ENCODE measurements around the gene GNB1.
"Not testable (repeated sequence)": the region's sequence is repeated elsewhere in the genome, so short reads cannot be mapped to it uniquely, and the experiment has no call there.

GNB1 gene

GRCh38 chr1:1889090-1889750, 1.7 kb downstream of the GNB1 start:
- no peak for DNase-seq

GRCh38 chr1:1883890-1884289, 7.0 kb downstream of the GNB1 start:
- DNase-seq, result not testable (repeated sequence)

- no peak for DNase-seq
Observed at GRCh38 chr1:1883092-1883873, 7.6 kb downstream of the GNB1 start.

DNA sequence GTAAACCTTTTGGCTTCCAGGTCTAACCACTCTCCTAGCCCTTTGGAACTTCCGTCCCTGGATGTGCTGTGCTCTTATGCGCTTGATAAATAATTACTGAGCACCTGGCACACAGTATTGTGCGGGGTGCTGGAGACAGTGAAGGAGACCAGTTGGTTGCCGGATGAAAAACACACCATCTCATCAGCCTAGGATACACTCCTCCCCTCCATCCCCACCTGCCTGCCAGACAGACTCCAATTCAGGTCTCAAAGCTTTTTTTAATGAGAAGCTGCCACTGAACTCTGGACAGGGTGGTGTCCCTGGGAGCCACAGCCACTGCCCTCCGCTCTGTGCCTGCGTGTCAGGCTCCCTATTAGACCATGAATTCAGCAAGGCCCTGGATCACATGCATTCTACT, 9.2 kb downstream of the GNB1 start:
- DNase-seq, result no peak

- DNase-seq, result no peak
Observed at GRCh38 chr1:1880617-1881312, 10.1 kb downstream of the GNB1 start.

- DNase-seq, result no peak
Observed at GRCh38 chr1:1879942-1880341, 10.9 kb downstream of the GNB1 start.

- DNase-seq, result no peak
Observed at GRCh38 chr1:1877865-1878436, 12.9 kb downstream of the GNB1 start.

- DNase-seq, result no peak
Observed at GRCh38 chr1:1876335-1876930, 14.5 kb downstream of the GNB1 start.

DNA sequence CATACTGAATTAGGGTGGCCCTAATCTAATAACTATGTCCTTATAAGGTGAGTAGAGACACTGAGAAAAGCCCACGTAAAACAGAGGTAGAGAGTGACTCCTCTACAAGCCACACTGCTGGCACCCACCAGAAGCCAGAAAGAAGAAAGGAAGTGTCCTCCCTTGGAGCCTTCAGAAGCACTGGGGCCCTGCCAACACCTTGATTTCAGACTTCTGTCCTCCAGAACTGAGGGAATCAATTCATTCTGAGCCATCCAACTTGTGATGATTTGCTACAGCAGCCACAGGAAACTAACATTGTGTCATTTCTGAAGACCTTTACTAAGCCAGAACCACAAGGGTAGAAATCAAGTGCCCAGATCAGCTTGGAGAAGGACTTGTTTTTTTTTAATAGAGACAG, 15.0 kb downstream of the GNB1 start:
- DNase-seq, result no peak

- DNase-seq, result no peak
Observed at GRCh38 chr1:1874901-1875300, 16.0 kb downstream of the GNB1 start.

DNA sequence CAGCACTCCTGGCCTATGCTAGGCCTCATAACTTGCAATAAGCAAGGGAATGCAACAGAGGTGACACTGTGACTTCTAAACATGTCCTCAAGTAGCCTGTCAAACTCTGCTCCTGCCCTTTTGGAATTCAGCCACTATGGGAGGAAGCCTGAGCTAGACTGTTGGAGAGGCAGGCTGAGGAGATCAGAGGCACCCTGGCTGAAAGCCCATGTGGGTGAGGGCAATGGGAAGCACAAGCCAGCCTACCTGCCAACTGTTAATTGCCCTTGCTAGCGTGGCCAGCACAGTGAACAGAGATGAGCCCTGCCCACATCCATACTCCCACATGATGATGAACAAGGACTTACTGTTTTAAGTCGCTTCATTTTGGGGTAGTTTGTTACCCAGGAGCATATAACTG, 17.7 kb downstream of the GNB1 start:
- DNase-seq, result no peak

DNA sequence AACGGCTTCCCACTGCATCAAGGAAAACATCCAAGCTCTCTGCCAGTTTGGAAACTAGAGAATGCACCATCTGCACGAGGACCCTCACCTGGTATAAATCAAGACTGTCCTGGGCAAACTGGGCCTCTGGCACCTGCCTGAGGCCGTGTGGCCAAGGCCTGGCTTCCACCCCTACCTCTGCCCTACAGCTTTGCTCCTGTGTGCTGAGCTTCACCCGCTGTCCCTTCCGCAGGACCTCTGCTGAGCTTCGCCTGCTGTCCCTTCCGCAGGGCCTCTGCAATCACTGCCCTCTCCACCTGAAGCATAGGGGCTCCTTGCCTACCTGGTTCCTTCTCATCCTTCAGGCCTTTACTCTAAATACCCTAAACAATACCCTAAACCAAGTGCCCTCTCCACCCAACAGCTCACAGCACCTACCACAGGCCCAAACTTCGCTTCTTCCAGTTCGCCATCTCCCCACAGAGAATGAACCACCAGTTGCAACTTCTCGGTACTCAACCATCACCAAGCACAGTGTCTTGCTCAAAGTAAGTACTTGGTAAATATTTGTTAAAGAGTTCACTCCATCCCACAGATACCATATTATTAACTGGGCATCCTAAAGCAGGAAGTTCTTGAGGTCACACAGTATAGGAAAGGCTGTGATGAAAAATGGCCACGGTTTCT, 18.4 kb downstream of the GNB1 start:
- DNase-seq, result no peak

DNA sequence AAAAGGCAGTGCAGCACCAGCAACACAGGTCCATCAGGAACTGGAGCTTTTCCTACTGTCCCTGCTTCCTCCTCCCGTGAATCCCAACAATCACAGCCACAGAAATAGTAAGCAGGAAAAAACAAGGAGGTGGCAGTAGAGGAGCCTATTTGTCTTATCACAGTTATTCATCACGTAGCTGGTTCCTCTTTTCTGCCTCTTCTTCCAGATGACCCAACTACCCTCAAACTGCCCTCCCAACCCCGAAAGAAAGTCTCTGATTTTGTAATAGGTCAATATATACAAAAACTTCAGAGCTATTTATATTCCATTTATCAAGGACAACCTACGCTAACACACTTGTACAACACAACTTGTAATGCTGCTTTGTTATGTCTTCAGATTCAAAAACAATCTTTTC, 21.4 kb downstream of the GNB1 start:
- no peak for DNase-seq

GRCh38 chr1:1867164-1867563, 23.7 kb downstream of the GNB1 start:
- DNase-seq, result no peak

- DNase-seq, result no peak
Observed at GRCh38 chr1:1862905-1863547, 27.9 kb downstream of the GNB1 start.

DNA sequence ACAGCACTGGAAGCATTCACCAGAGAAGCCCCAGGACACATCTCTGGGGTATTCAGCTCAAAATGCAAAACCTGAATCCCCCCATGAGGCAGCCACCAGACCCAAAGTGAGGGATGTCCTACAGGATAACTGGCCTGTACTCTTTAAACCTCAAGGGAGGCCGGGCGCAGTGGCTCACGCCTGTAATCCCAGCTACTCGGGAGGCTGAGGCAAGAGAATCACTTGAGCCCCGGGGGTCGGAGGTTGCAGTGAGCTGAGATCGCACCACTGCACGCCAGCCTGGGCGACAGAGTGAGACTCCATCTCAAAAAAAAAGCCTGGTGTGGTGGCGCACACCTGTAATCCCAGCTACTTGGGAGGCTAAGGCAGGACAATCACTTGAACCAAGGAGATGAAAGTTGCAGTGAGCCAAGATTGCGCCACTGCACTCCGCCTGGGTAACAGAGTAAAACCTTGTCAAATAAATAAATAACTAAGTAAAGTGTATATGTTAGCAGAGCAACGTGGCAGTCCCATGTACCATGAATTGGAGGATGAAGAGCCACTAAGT, 29.1 kb downstream of the GNB1 start:
- DNase-seq, result not testable (repeated sequence)

- no peak for DNase-seq
Observed at GRCh38 chr1:1861339-1861730, 29.6 kb downstream of the GNB1 start.

DNA sequence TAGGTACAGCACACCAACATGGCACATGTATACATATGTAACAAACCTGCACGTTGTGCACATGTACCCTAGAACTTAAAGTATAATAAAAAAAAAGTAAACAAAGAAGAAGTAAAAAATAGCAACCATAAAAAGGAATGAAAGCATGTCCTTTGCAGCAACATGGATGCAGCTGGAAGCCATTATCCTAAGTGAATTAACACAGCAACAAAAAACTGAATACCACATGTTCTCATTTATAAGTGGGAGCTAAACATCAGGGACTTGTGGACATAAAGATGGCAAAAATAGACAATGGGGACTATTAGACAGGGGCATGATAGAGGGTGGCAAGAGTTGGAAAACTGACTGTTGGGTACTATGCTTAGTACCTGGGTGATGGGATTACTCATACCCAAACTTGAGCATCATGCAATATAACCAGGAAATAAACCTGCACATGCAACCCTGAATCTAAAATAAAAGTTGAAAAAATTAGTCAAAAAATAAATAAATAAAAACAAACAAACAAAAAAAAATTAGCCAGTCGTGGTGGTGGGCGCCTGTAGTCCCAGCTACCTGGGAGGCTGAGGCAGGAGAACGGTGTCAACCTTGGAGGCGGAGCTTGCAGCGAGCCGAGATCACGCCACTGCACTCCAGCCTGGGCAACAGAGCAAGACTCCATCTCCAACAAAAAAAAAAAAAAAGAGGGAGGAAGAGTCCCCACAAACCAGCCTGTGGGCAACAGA, 30.8 kb downstream of the GNB1 start:
- not testable (repeated sequence) for DNase-seq

- DNase-seq, result peak; percentile 55
Observed at GRCh38 chr1:1858382-1859086, 32.4 kb downstream of the GNB1 start.

- no peak for DNase-seq
Observed at GRCh38 chr1:1857096-1857703, 33.7 kb downstream of the GNB1 start.

All from right forelimb (tissue), 1 donor.